Peyer's patch (tissue), 4 donors: ENCODE measurements around the gene OXT. TPM values are rescaled to one million over a fixed set of nuclear protein-coding genes. Genes with fewer than 3 reads are reported as not detected.

Experiments used
- DNase-seq, 3 donors: peaks; one replicate each; pipeline ENCODE4 v3.0.0-alpha.2; 2017 to 2019
- H3K27ac ChIP-seq, 4 donors: fragments of 200-600 bp; sonication (generic); one replicate each; pipeline ENCODE4 v1.5.1; 2016 to 2019
- H3K27me3 ChIP-seq, 2 donors: fragments of 200-600 bp; sonication (generic); one replicate each; pipeline ENCODE4 v1.5.1; 2019
- H3K36me3 ChIP-seq, 3 donors: fragments of 200-600 bp; sonication (generic); one replicate each; pipeline ENCODE4 v1.5.1; 2016 to 2019
- H3K4me1 ChIP-seq, 4 donors: fragments of 200-600 bp; sonication (generic); one replicate each; pipeline ENCODE4 v1.5.1; 2016 to 2019
- H3K4me3 ChIP-seq, 4 donors: fragments of 200-600 bp; sonication (generic); 1 replicate in 3 of 4; 2 replicates in 1 of 4; pipeline ENCODE4 v1.5.1; 2016 to 2019; ENCODE audit warnings: mild to moderate bottlenecking in 1 of 4
- H3K9me3 ChIP-seq, 4 donors: fragments of 200-600 bp; sonication (generic); one replicate each; pipeline ENCODE4 v1.5.1; 2016 to 2019; ENCODE audit warnings: mild to moderate bottlenecking in 1 of 4
- CTCF ChIP-seq, 6 experiments: fragments of 450-650 bp in 4 of 6; fragments of 200-600 bp in 2 of 6; sonication (generic) in 1 of 6; IDR thresholded peaks; one replicate each; pipeline ENCODE4 v1.5.1; 2017 to 2019; ENCODE audit warnings: antibody characterized with exemption in 6 of 6, mild to moderate bottlenecking in 3 of 6, moderate library complexity in 1 of 6
- POLR2A ChIP-seq, 2 donors: fragments of 450-650 bp; IDR thresholded peaks; one replicate each; pipeline ENCODE4 v1.5.1; 2017; ENCODE audit warnings: antibody characterized with exemption in 2 of 2, mild to moderate bottlenecking in 2 of 2, moderate library complexity in 2 of 2
- total RNA-seq, 4 donors: library from RNA; depleted of rRNA; stranded (reverse); fragments of >200 nt; gene quantifications; one replicate each; pipeline ENCODE4 v1.1.0, GENCODE V29; 2016

Gene OXT
- total RNA-seq, 4 donors from 2014 or later = 9.3 TPM; not detected in 3

GRCh38 chr20:3084986-3085360, 13.6 kb downstream of the OXT start:
- Histone ChIP-seq H3K9me3 (no peaks in the 10 kb centered on the region), H3K27ac (no peak overlapping the region), H3K4me3 (no peak overlapping the region), H3K36me3 (no peaks in the 10 kb centered on the region), H3K27me3 (peaks cover 0 to 19% of the 10 kb centered on the region in 2 donors), H3K4me1 (peaks cover 0 to 24% (median 10%) of the 10 kb centered on the region in 4 donors)
- TF ChIP-seq CTCF (IDR thresholded peaks at IDR 0.05) = no peak
- TF ChIP-seq POLR2A (IDR thresholded peaks at IDR 0.05) = no peak
- peak in 1 of 3 donors; percentile 28 for DNase-seq

DNA sequence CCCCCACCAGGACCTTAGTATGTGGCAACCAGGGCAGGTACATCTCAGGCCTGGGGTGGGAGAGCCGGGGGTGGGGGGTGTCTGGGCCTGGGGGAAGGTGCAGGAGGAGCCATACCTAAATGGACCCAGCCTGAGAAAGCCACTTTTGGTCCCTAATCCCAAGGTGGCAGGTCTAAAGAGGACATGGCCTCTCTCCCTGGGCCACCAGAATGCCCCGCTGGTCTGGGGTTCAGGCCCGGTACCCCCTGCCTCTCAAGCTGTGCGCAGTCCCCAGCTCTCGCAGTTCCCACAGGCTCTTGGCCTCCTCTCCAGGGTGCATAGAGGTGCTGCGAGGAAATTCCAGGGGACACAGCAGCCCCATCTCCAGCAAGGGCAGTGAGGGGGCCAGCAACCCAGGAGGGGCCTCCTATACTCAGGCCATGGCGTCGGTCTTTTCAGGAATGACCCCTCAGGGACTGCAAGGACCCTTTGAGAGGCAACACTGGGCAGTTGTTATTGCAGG, 14.2 kb downstream of the OXT start:
- Histone ChIP-seq H3K4me3 (no peak overlapping the region), H3K4me1 (peaks cover 0 to 24% (median 10%) of the 10 kb centered on the region in 4 donors), H3K9me3 (no peaks in the 10 kb centered on the region), H3K27me3 (peaks cover 0 to 19% of the 10 kb centered on the region in 2 donors), H3K27ac (no peak overlapping the region), H3K36me3 (no peaks in the 10 kb centered on the region)
- no peak for DNase-seq
- TF ChIP-seq CTCF (IDR thresholded peaks at IDR 0.05) (no peak), POLR2A (IDR thresholded peaks at IDR 0.05) (no peak)

DNA sequence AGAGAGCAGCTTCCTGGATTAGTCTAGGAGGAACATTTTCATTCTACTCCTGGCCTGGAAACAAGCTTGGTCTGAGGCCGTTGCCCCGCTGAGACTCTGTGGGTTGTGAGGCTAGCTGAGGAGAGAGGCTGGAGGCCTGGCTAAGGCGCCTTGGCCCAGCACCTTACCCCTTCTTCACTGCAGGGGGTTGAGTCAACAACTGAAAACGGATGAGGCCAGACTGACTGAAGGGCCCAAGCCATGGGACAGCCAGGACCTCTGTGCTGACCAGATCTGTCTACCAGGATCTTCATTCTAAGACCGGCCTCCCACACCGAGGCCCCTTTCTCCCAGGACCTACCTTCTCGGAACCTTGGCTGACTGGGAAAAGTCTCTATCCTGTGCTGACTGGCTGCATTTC, 16.6 kb downstream of the OXT start:
- no peak for DNase-seq
- Histone ChIP-seq H3K4me3 (no peak overlapping the region), H3K27me3 (peaks cover 0 to 18% of the 10 kb centered on the region in 2 donors), H3K27ac (no peak overlapping the region), H3K36me3 (no peaks in the 10 kb centered on the region), H3K9me3 (no peaks in the 10 kb centered on the region), H3K4me1 (peaks cover 0 to 13% (median 7%) of the 10 kb centered on the region in 4 donors)
- no peak for TF ChIP-seq CTCF (IDR thresholded peaks at IDR 0.05)
- no peak for TF ChIP-seq POLR2A (IDR thresholded peaks at IDR 0.05)

GRCh38 chr20:3090565-3090964, 19.1 kb downstream of the OXT start:
- no peak for TF ChIP-seq POLR2A (IDR thresholded peaks at IDR 0.05)
- Histone ChIP-seq H3K27me3 (peaks cover 0 to 11% of the 10 kb centered on the region in 2 donors), H3K36me3 (no peaks in the 10 kb centered on the region), H3K9me3 (no peaks in the 10 kb centered on the region), H3K27ac (no peak overlapping the region), H3K4me1 (peaks cover 0 to 8% (median 2%) of the 10 kb centered on the region in 4 donors), H3K4me3 (no peak overlapping the region)
- DNase-seq = no peak

- H3K27ac ChIP-seq = peak overlapping the region in 1 of 4 donors; percentile 72
- no peaks in the 10 kb centered on the region for H3K36me3 ChIP-seq
- peaks cover 0 to 11% of the 10 kb centered on the region in 2 donors for H3K27me3 ChIP-seq
- no peaks in the 10 kb centered on the region for H3K9me3 ChIP-seq
- DNase-seq = peak in 1 of 3 donors; percentile 29
- H3K4me3 ChIP-seq = peak overlapping the region; percentile 22 to 56 (median 30)
- peaks cover 0 to 8% (median 2%) of the 10 kb centered on the region in 4 donors for H3K4me1 ChIP-seq
- TF ChIP-seq CTCF (IDR thresholded peaks at IDR 0.05) = no peak
- TF ChIP-seq POLR2A (IDR thresholded peaks at IDR 0.05) = no peak
These were observed 21.4 kb downstream of the OXT start for GRCh38 chr20:3092611-3093379.

DNA sequence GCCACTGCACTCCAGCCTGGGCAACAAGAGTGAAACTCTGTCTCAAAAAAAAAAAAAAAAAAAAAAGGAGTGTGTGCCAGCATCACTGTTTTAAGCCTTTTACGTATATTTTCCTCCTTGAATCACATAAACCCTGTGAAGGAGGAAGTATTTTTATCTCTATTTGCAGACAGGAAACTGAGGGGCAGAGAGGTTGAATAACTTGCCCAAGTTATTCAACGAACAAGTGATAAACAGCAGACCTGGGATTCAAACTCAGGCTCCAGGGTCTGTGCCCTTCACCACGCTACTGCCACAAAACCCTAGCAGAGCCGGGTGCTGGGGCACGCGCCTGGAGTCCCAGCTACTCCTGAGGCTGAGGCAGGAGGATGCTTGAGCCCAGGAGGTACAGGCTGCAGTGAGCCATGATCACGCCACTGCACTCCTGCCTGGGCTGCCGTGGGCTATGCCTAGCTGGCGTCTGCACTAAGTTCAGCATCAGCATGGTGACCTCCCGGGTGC, 22.5 kb downstream of the OXT start:
- TF ChIP-seq POLR2A (IDR thresholded peaks at IDR 0.05) (no peak), CTCF (IDR thresholded peaks at IDR 0.05) (no peak)
- no peak for DNase-seq
- H3K36me3 ChIP-seq = no peaks in the 10 kb centered on the region
- no peak overlapping the region for H3K27ac ChIP-seq
- peaks cover 0 to 8% (median 2%) of the 10 kb centered on the region in 4 donors for H3K4me1 ChIP-seq
- peaks cover 0 to 11% of the 10 kb centered on the region in 2 donors for H3K27me3 ChIP-seq
- H3K4me3 ChIP-seq = no peak overlapping the region
- no peaks in the 10 kb centered on the region for H3K9me3 ChIP-seq
